VCaP (cell line): ENCODE data around the gene ABCC8.

Experiments used
- H3K27ac ChIP-seq: fragments of 450-650 bp; 2 replicates; pipeline ENCODE4 v1.5.1; 2017
- TF ChIP-seq, protein P1 (sequence below): fragments of 450-650 bp; conservative IDR thresholded peaks from 2 replicates; pipeline ENCODE4 v1.5.1; 2017; ENCODE audit warnings: mild to moderate bottlenecking, moderate library complexity

ABCC8 gene

DNA sequence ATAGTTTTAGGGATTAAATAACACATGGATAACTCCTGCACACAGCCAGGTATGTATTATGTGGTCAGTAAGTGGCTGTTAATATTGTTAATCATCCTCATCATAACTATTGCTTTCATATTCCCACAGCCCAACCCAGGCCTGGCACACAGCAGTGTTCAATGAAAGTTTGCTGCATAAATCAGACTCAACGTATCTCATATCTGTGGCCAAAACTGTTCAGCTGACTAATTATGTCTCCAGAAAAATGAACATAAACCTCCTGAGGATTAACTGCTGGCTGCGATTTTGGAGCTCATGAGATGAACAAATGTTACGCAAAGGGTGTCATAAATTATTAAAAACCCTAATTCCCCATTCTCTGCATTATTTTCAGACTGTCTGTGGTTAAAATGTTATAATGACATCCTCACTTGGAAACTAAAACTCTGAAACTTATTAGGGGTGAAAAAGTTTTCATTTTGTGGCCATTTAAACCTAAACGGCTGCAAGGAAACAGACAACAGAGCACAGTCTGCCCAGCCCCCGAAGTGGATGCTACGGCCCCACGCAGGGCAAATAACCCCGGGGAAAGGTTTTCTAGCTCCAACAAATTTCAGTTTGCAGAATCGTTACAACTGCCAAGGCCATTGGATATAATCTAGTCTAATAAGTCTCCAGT, 17.3 kb downstream of the ABCC8 start:
- TF ChIP-seq, protein P1, sequence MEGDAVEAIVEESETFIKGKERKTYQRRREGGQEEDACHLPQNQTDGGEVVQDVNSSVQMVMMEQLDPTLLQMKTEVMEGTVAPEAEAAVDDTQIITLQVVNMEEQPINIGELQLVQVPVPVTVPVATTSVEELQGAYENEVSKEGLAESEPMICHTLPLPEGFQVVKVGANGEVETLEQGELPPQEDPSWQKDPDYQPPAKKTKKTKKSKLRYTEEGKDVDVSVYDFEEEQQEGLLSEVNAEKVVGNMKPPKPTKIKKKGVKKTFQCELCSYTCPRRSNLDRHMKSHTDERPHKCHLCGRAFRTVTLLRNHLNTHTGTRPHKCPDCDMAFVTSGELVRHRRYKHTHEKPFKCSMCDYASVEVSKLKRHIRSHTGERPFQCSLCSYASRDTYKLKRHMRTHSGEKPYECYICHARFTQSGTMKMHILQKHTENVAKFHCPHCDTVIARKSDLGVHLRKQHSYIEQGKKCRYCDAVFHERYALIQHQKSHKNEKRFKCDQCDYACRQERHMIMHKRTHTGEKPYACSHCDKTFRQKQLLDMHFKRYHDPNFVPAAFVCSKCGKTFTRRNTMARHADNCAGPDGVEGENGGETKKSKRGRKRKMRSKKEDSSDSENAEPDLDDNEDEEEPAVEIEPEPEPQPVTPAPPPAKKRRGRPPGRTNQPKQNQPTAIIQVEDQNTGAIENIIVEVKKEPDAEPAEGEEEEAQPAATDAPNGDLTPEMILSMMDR: no peak
- no peak overlapping the region for H3K27ac ChIP-seq

DNA sequence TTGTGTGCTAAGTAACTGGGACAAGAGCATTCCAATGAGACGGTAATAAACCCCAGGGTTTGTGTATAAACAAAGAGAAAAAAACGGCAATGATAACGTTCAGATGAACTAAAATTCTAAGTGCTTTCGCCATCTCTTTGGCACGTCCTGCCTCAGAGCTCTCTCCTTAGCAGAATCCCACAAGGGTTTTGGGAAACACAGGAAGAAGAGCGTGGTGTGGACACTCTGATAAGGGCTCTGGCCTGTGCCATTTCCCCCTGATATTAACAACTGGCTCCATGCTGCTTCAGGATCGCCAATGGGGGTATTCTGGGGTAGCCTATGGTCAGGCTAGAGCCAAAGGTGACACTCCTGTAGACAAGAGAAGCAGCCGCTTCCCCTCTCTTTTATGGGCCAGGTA, 18.4 kb downstream of the ABCC8 start:
- TF ChIP-seq, protein P1: no peak
- H3K27ac ChIP-seq: no peak overlapping the region

DNA sequence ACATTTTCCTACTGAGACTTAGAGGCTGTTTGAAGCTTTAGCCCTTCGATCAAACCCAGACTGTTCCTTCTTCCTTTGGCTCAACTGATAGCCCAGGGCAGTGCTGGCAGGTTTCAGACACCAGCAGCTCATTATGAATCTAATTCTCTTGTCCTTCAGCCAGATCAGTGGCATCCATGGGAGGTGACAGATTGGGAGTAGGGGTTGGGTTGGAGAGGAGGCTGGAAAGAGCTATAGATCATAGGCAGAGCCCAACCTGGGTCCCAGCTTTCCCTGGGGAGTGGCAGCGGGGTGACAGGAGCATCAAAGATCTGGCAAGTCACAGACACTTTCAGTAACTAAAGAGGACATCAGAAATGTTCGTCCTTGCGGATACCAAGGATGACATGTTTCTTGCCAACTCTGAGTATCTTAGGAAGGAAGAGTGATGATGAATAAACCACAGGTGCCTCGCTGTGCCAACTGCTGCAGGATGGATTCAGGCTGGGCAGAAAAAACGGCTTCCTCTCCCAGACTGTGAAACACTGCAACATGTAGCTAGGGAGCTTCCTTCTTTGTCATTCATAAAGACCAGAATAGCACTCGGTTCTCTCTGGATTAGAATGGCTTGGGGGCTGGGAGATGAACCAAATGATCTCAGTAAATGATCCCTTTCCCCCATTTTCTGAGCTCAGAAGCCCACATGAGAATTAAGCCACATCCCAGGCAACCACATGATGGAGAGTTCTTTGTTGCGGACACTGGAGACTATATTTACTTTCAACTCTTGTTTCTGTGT, 19.1 kb downstream of the ABCC8 start:
- no peak overlapping the region for H3K27ac ChIP-seq
- TF ChIP-seq, protein P1: no peak

DNA sequence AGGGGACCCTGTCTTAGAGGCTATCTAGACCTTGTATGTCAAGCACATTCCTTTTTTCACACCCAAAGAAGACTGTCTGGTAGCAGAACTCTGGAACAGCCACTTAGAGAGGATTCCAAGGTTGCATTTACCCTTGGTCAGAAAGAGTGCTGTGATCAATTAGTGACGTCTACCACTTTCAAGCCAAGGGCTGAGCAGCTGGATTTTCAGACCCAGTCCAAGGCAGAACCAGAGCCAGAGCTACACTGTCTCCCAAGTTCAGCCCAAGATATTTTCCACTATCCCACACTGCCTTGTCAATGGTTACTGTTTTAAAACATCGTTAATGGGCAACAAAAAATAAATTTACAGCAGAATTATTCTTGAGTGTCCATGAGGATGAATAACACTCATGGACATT, 24.0 kb downstream of the ABCC8 start:
- H3K27ac ChIP-seq: no peak overlapping the region
- TF ChIP-seq, protein P1: no peak

DNA sequence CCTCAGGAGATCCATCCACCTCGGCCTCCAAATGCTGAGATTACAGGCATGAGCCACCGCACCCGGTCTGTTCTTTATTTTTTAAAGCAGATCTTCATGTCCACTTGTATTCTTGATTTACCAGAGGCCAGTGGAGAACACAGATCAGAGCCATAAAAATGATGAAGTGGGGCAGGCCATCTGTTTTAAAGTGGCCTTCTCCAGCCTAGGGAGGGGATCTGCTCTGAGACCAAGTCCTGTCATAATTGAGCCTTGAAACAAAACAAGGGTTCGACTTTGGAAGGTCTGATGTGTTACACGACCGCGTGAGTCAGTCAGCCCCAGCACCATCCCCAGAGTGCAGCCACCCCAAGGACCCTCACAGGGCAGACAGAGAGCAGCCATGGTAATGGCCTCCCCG, 27.5 kb downstream of the ABCC8 start:
- no peak overlapping the region for H3K27ac ChIP-seq
- TF ChIP-seq, protein P1: no peak

DNA sequence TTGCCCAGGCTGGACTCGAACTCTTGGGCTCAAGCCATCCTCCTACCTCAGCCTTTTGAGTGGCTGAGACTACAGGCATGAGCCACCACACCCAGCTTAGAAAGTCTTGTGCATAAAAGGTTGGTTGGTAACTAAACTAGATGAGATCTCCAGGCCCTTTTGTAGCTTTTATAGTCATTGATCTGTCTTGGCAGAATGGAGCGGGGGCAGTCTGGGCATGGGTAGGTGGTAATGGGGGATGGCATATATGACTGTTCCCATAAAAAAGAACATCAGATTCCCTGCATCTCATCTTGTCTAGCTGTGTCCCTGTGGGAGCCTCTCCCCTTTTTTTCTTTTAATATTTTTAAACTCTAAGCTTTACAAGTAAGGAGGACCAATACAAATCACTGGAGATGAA, 30.2 kb downstream of the ABCC8 start:
- TF ChIP-seq, protein P1: no peak
- H3K27ac ChIP-seq: no peak overlapping the region

DNA sequence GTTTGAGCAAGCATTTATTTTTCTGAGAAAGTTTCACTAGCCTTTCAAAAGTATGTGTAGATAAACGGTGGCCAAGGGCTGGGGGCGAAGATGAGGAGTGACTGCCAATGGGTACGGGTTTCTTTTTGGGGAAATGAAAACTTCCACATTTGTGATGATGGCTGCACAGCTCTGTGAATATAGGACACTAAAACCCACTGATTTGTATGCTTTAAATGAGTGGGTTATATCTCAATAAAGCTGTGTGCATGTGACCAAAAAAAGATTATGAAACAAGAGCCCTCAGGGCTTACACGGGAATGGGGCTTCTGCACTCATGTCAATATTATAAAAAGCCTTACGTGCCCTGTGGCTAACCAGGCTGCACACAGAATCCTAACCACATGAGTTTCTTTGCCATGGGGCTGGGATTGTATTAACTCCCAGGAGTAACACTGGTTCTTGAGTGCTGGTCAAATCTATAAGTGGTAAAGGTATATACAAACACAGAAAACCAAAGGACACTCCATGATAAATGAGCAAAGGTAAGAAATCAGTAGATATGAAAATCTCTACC, 31.3 kb downstream of the ABCC8 start:
- TF ChIP-seq, protein P1: no peak
- H3K27ac ChIP-seq: no peak overlapping the region
